NCI-H1694 treated with DMSO at 0.1 percent for 48 hours (cell line): ENCODE data around the gene GAL3ST2.
"Not testable (repeated sequence)": the region's sequence is repeated elsewhere in the genome, so short reads cannot be mapped to it uniquely, and the experiment has no call there.

Source experiments
- DNase-seq: peaks from one replicate; lab custom pipeline; 2025; lab: John Stamatoyannopoulos, UW

Gene GAL3ST2

GRCh38 chr2:241820625-241821384 lies 44.2 kb downstream of the GAL3ST2 start:
- DNase-seq, result no peak

GRCh38 chr2:241821460-241822263 lies 45.0 kb downstream of the GAL3ST2 start:
- no peak for DNase-seq

- no peak for DNase-seq
These were observed 45.6 kb downstream of the GAL3ST2 start for GRCh38 chr2:241822264-241822623.

- not testable (repeated sequence) for DNase-seq
These were observed 47.2 kb downstream of the GAL3ST2 start for GRCh38 chr2:241823531-241824437.

- no peak for DNase-seq
These were observed 50.8 kb downstream of the GAL3ST2 start for GRCh38 chr2:241827394-241827793.

GRCh38 chr2:241833101-241833663 lies 56.6 kb downstream of the GAL3ST2 start:
- DNase-seq, result no peak

- not testable (repeated sequence) for DNase-seq
These were observed 57.3 kb downstream of the GAL3ST2 start for GRCh38 chr2:241833756-241834526.

GRCh38 chr2:241834527-241835210 lies 58.0 kb downstream of the GAL3ST2 start:
- DNase-seq, result no peak

- DNase-seq, result no peak
These were observed 59.0 kb downstream of the GAL3ST2 start for GRCh38 chr2:241835611-241836010.

- DNase-seq, result no peak
These were observed 59.7 kb downstream of the GAL3ST2 start for GRCh38 chr2:241836292-241836691.

- no peak for DNase-seq
These were observed 60.8 kb downstream of the GAL3ST2 start for GRCh38 chr2:241837197-241837965.

GRCh38 chr2:241841181-241842066 lies 64.8 kb downstream of the GAL3ST2 start:
- no peak for DNase-seq

GRCh38 chr2:241842067-241842415 lies 65.4 kb downstream of the GAL3ST2 start:
- no peak for DNase-seq

GRCh38 chr2:241842620-241843211 lies 66.1 kb downstream of the GAL3ST2 start:
- DNase-seq, result no peak

- no peak for DNase-seq
These were observed 66.9 kb downstream of the GAL3ST2 start for GRCh38 chr2:241843321-241844065.

GRCh38 chr2:241844066-241844728 lies 67.6 kb downstream of the GAL3ST2 start:
- no peak for DNase-seq
